Neural cell (in vitro differentiated cells): ENCODE results near the gene KRT73. TPM values are rescaled to one million over a fixed set of nuclear protein-coding genes. Genes with fewer than 3 reads are reported as not detected.

Source experiments
- H2AFZ ChIP-seq: fragments of 200-600, 300-800 bp; sonication (generic), shearing (Covaris generic); 2 replicates; pipeline ENCODE4 v1.6.0; 2014; ENCODE audit warnings: low read depth, mild to moderate bottlenecking, antibody characterized with exemption, low read length, moderate library complexity
- H3F3A ChIP-seq: fragments of 200-600 bp; shearing (Covaris generic); 2 replicates; pipeline ENCODE4 v1.6.1; 2016; ENCODE audit warnings: mild to moderate bottlenecking, moderate library complexity, mixed read lengths, antibody characterized with exemption, low read length; ENCODE audit not compliant: insufficient read depth, poor library complexity, severe bottlenecking
- H3K27ac ChIP-seq: fragments of 200-600, 300-800 bp; sonication (generic), shearing (Covaris generic); 2 replicates; pipeline ENCODE4 v1.5.1; 2014; ENCODE audit warnings: mild to moderate bottlenecking, low read length, moderate library complexity
- H3K27me3 ChIP-seq: fragments of 300-800, 200-600 bp; sonication (generic), shearing (Covaris generic); 2 replicates; pipeline ENCODE4 v1.6.0; 2014; ENCODE audit warnings: mild to moderate bottlenecking, low read depth, low read length, moderate library complexity; ENCODE audit not compliant: insufficient read depth
- H3K36me3 ChIP-seq: fragments of 300-800, 200-600 bp; sonication (generic), shearing (Covaris generic); 2 replicates; pipeline ENCODE4 v1.5.1; 2014; ENCODE audit warnings: mild to moderate bottlenecking, antibody characterized with exemption, low read length, moderate library complexity; ENCODE audit not compliant: insufficient read depth
- H3K4me2 ChIP-seq: fragments of 300-800, 200-600 bp; sonication (generic), shearing (Covaris generic); 2 replicates; pipeline ENCODE4 v1.6.0; 2014; ENCODE audit warnings: mild to moderate bottlenecking, low read length
- H3K4me3 ChIP-seq: fragments of 300-800, 200-600 bp; sonication (generic), shearing (Covaris generic); 2 replicates; pipeline ENCODE4 v1.5.1; 2014; ENCODE audit warnings: mild to moderate bottlenecking, low read length, moderate library complexity
- H3K79me2 ChIP-seq: fragments of 200-600 bp; shearing (Covaris generic); replicated peaks from 2 replicates; pipeline ENCODE4 v1.6.0; 2014; ENCODE audit warnings: mild to moderate bottlenecking, low read length, moderate library complexity; ENCODE audit not compliant: insufficient read depth
- H3K9ac ChIP-seq: fragments of 300-800, 200-600 bp; sonication (generic), shearing (Covaris generic); 2 replicates; pipeline ENCODE4 v1.6.1; 2016; ENCODE audit warnings: mild to moderate bottlenecking, low read length, mixed read lengths
- H3K9me2 ChIP-seq: fragments of 200-600 bp; shearing (Covaris generic); 2 replicates; pipeline ENCODE4 v1.6.1; 2016; ENCODE audit warnings: mild to moderate bottlenecking, low read length, mixed read lengths; ENCODE audit not compliant: insufficient read depth
- H3K9me3 ChIP-seq: fragments of 200-600, 300-800 bp; sonication (generic), shearing (Covaris generic); 2 replicates; pipeline ENCODE4 v1.6.1; 2016; ENCODE audit warnings: mild to moderate bottlenecking, mixed run types, low read length, moderate library complexity, mixed read lengths
- H4K20me1 ChIP-seq: fragments of 200-600 bp; shearing (Covaris generic); 2 replicates; pipeline ENCODE4 v1.6.1; 2016; ENCODE audit warnings: mild to moderate bottlenecking, mixed run types; ENCODE audit not compliant: insufficient read depth
- EP300 ChIP-seq: fragments of 450-650 bp; conservative IDR thresholded peaks from 2 replicates; pipeline ENCODE4 v1.6.1; 2014; ENCODE audit warnings: antibody characterized with exemption, mild to moderate bottlenecking, moderate library complexity; ENCODE audit not compliant: poor library complexity, severe bottlenecking
- EZH2 ChIP-seq: fragments of 200-600, 300-800 bp; shearing (Covaris generic), sonication (generic); IDR thresholded peaks from 2 replicates; pipeline ENCODE4 v1.6.1; 2014; ENCODE audit warnings: antibody characterized with exemption, low read length, borderline replicate concordance, mild to moderate bottlenecking; ENCODE audit not compliant: insufficient read depth, poor library complexity, severe bottlenecking
- MXI1 ChIP-seq: fragments of 450-650 bp; conservative IDR thresholded peaks from 2 replicates; pipeline ENCODE4 v1.6.1; 2014; ENCODE audit warnings: antibody characterized with exemption, mild to moderate bottlenecking; ENCODE audit not compliant: poor library complexity, severe bottlenecking
- POLR2AphosphoS5 ChIP-seq: IDR thresholded peaks from 2 replicates; pipeline ENCODE4 v1.6.1; 2012
- RAD21 ChIP-seq: fragments of 450-650 bp; conservative IDR thresholded peaks from 2 replicates; pipeline ENCODE4 v1.6.1; 2014; ENCODE audit warnings: antibody characterized with exemption, mild to moderate bottlenecking, moderate library complexity
- REST ChIP-seq: IDR thresholded peaks from 2 replicates; pipeline ENCODE4 v1.6.1; 2012; ENCODE audit warnings: borderline replicate concordance
- SMC3 ChIP-seq: fragments of 450-650 bp; conservative IDR thresholded peaks from 2 replicates; pipeline ENCODE4 v1.6.1; 2014; ENCODE audit warnings: antibody characterized with exemption, mild to moderate bottlenecking, moderate library complexity; ENCODE audit not compliant: poor library complexity
- TAF1 ChIP-seq: IDR thresholded peaks from 2 replicates; pipeline ENCODE4 v1.6.1; 2012; ENCODE audit warnings: low read depth
- polyA plus RNA-seq: library from polyadenylated mRNA; depleted of rRNA; stranded (reverse); fragments of >200 nt; gene quantifications from 2 replicates; pipeline ENCODE4 v1.2.3, GENCODE V29; 2014
- TF ChIP-seq, protein P1 (sequence below): fragments of 450-650 bp; IDR thresholded peaks from 2 replicates; pipeline ENCODE4 v1.5.1; 2014; ENCODE audit warnings: antibody characterized with exemption, mild to moderate bottlenecking, moderate library complexity; ENCODE audit not compliant: poor library complexity, severe bottlenecking

The KRT73 gene
- polyA plus RNA-seq, 1 donor from 2014 or later = not detected

DNA sequence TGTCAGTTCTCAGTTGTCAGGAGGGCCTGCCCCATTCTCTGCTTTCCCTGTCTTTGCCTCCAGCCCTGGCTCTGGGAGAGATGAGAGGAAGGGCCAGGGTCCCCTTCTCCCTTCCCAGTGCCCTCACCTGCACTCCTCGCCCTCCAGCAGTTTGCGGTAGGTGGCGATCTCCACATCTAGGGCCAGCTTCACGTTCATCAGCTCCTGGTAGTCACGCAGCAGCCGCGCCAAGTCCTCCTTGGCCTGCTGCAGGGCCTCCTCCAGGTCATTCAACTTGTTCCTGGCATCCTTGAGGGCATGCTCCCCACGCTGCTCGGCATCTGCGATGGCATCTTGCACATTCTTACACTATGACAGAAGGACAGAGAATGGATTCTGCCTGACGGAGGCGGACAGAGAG is 28.3 kb upstream of the KRT73 start:
- no peaks in the 10 kb centered on the region for H3K9me2 ChIP-seq
- no peaks in the 10 kb centered on the region for H3K79me2 ChIP-seq
- H3K36me3 ChIP-seq = no peaks in the 10 kb centered on the region
- no peaks in the 10 kb centered on the region for H3K27me3 ChIP-seq
- no peak overlapping the region for H3K4me3 ChIP-seq
- no peak overlapping the region for H3K9ac ChIP-seq
- no peak overlapping the region for H3K4me2 ChIP-seq
- H3F3A ChIP-seq = no peaks in the 10 kb centered on the region
- no peak overlapping the region for H3K27ac ChIP-seq
- no peaks in the 10 kb centered on the region for H4K20me1 ChIP-seq
- H2AFZ ChIP-seq = no peak overlapping the region
- H3K9me3 ChIP-seq = no peaks in the 10 kb centered on the region
- no peak for TF ChIP-seq REST
- TF ChIP-seq POLR2AphosphoS5 = no peak

DNA sequence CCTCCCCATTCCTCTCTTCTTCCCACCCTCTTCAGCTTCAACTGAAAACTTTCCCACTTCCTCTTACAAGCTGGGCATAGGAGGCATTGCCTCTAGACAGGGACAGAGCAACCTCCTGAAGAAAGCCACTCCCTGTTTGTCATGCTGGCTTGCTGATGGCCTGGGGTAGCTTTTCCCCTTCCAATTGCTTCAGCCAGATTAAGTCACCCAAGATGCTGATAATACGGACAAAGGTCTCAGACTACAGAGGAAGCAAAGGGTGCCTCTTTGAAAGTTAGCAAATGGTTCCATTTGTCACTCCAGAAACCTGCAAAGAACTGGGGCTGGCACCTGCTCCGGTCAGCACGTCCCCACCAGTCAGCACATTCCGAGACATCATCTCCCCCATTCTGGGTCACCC is 27.6 kb upstream of the KRT73 start:
- Histone ChIP-seq H3K9me3 (no peaks in the 10 kb centered on the region), H3K79me2 (no peaks in the 10 kb centered on the region), H2AFZ (no peak overlapping the region), H3K4me2 (no peak overlapping the region), H4K20me1 (no peaks in the 10 kb centered on the region), H3K9ac (no peak overlapping the region), H3K4me3 (no peak overlapping the region), H3K9me2 (no peaks in the 10 kb centered on the region), H3F3A (no peaks in the 10 kb centered on the region), H3K27me3 (no peaks in the 10 kb centered on the region), H3K36me3 (no peaks in the 10 kb centered on the region), H3K27ac (no peak overlapping the region)
- TF ChIP-seq EZH2 (no peak), RAD21 (no peak), SMC3 (no peak), EP300 (no peak), TAF1 (no peak), POLR2AphosphoS5 (no peak), MXI1 (no peak), REST (no peak)
- TF ChIP-seq, protein P1, sequence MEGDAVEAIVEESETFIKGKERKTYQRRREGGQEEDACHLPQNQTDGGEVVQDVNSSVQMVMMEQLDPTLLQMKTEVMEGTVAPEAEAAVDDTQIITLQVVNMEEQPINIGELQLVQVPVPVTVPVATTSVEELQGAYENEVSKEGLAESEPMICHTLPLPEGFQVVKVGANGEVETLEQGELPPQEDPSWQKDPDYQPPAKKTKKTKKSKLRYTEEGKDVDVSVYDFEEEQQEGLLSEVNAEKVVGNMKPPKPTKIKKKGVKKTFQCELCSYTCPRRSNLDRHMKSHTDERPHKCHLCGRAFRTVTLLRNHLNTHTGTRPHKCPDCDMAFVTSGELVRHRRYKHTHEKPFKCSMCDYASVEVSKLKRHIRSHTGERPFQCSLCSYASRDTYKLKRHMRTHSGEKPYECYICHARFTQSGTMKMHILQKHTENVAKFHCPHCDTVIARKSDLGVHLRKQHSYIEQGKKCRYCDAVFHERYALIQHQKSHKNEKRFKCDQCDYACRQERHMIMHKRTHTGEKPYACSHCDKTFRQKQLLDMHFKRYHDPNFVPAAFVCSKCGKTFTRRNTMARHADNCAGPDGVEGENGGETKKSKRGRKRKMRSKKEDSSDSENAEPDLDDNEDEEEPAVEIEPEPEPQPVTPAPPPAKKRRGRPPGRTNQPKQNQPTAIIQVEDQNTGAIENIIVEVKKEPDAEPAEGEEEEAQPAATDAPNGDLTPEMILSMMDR = no peak
